ENCODE measurements around the gene UPK1A. TPM values are rescaled to one million over a fixed set of nuclear protein-coding genes. Genes with fewer than 3 reads are reported as not detected.

The UPK1A gene
- total and polyA plus RNA-seq, 9 of the 15 experiments (the other 6 are each of a cell fraction or from before 2014, with no cell fraction given), result 0.06 to 0.13 TPM; not detected in 7

GRCh38 chr19:35648017-35648961 lies 18.0 kb upstream of the UPK1A start, which contains the start of gene COX6B1 (continued):
- TF ChIP-seq ZBTB40 (IDR thresholded peaks at IDR 0.05), result peak; percentile 96
- TF ChIP-seq ZBTB40 (CRISPR knock-in tag; IDR thresholded peaks at IDR 0.05), result no peak
- peak; percentile 64; the same call in 1 of the 2 replicates for TF ChIP-seq PBX2 (CRISPR knock-in tag; IDR thresholded peaks at IDR 0.05; ENCODE audit: low read depth)
- TF ChIP-seq PBX2 (tag; conservative IDR thresholded peaks at IDR 0.05; ENCODE audit: low read depth), result peak; percentile 96
- TF ChIP-seq NR2C1 (IDR thresholded peaks at IDR 0.05), result 0 out of 2 replicates have a peak, but pooled peaks have one; percentile 15
- peak; percentile 24; the same call in 1 of the 2 replicates for TF ChIP-seq NR2C1 (tag; IDR thresholded peaks at IDR 0.05)
- peak; percentile 87 for TF ChIP-seq POLR2B (IDR thresholded peaks at IDR 0.05; ENCODE audit: low read depth, partially characterized antibody)
- TF ChIP-seq GABPB1 (CRISPR knock-in tag; IDR thresholded peaks at IDR 0.05), result peak; percentile 89
- TF ChIP-seq POLR2AphosphoS2 (IDR thresholded peaks at IDR 0.05; ENCODE audit: low read length), result peak; percentile 76; the same call in 1 of the 2 replicates
- TF ChIP-seq PRDM10 (IDR thresholded peaks at IDR 0.05; ENCODE audit: partially characterized antibody), result no peak

Measured in K562 (cell line).